Suprapubic skin (tissue), 4 donors: ENCODE data around the gene SRSF11. TPM values are rescaled to one million over a fixed set of nuclear protein-coding genes. Genes with fewer than 3 reads are reported as not detected.
A peak's percentile ranks its signal among the peaks of the same experiment; 100 is the strongest.

Experiments used
- DNase-seq, 2 donors: peaks; one replicate each; pipeline ENCODE4 v3.0.0-alpha.2; 2019; ENCODE audit warnings: low spot score in 2 of 2
- H3K27ac ChIP-seq: fragments of 200-600 bp; sonication (generic); one replicate; pipeline ENCODE4 v1.5.1; 2019
- H3K27me3 ChIP-seq: fragments of 200-600 bp; sonication (generic); one replicate; pipeline ENCODE4 v1.5.1; 2019
- H3K36me3 ChIP-seq: fragments of 200-600 bp; sonication (generic); one replicate; pipeline ENCODE4 v1.5.1; 2019
- H3K4me1 ChIP-seq: fragments of 200-600 bp; sonication (generic); one replicate; pipeline ENCODE4 v1.5.1; 2019
- H3K4me3 ChIP-seq: fragments of 200-600 bp; sonication (generic); one replicate; pipeline ENCODE4 v1.5.1; 2019; ENCODE audit warnings: mild to moderate bottlenecking
- H3K9me3 ChIP-seq: fragments of 200-600 bp; sonication (generic); one replicate; pipeline ENCODE4 v1.5.1; 2019
- CTCF ChIP-seq, 2 donors: fragments of 200-600 bp in 1 of 2; fragments of 450-650 bp in 1 of 2; sonication (generic) in 1 of 2; IDR thresholded peaks; one replicate each; pipeline ENCODE4 v1.5.1; 2016 to 2019; ENCODE audit warnings: antibody characterized with exemption in 2 of 2, mild to moderate bottlenecking in 1 of 2, moderate library complexity in 1 of 2
- EP300 ChIP-seq: sonication (generic); formaldehyde crosslinking; IDR thresholded peaks from one replicate; pipeline ENCODE4 v1.6.1; 2017; ENCODE audit warnings: antibody characterized with exemption
- POLR2A ChIP-seq, 2 donors: fragments of 450-650 bp; IDR thresholded peaks; one replicate each; pipeline ENCODE4 v1.6.1; 2017; ENCODE audit warnings: antibody characterized with exemption in 2 of 2, mild to moderate bottlenecking in 2 of 2, moderate library complexity in 2 of 2
- POLR2AphosphoS5 ChIP-seq, 3 donors: sonication (generic); formaldehyde crosslinking; IDR thresholded peaks; one replicate each; pipeline ENCODE4 v1.6.1; 2017; ENCODE audit warnings: antibody characterized with exemption in 3 of 3
- WGBS: methylation state at CpG from one replicate; pipeline ENCODE4 v1.1.5; 2018; 5-methylcytosine and 5-hydroxymethylcytosine counted together
- total RNA-seq, 4 donors: library from RNA; depleted of rRNA; stranded (reverse); fragments of >200 nt; gene quantifications; one replicate each; pipeline ENCODE4 v1.1.0, GENCODE V29; 2016

The SRSF11 gene
- total RNA-seq, 4 donors from 2014 or later = 104 to 419 (median 110) TPM

DNA sequence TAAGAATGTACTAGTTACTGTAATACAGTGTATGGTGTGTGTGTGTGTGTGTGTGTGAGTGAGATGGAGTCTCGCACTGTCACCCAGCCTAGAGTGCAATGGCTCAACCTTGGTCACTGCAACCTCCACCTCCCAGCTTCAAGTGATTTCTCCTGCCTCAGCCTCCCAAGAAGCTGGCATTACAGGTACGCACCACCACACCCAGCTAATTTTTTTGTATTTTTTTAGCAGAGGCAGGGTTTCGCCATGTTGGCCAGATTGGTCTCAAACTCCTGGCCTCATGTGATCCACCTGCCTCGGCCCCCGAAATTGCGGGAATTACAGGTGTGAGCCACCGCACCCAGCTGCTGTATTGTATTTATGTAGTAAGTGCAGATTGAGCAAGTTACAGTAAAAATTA lies 12.9 kb upstream of the SRSF11 start:
- Histone ChIP-seq H3K9me3 (no peaks in the 10 kb centered on the region), H3K27ac (no peak overlapping the region), H3K27me3 (no peaks in the 10 kb centered on the region), H3K4me1 (peaks cover 48% of the 10 kb centered on the region), H3K36me3 (no peaks in the 10 kb centered on the region), H3K4me3 (no peak overlapping the region)
- no peak for TF ChIP-seq CTCF (IDR thresholded peaks at IDR 0.05)
- no peak for TF ChIP-seq POLR2A (IDR thresholded peaks at IDR 0.05)
- no peak for TF ChIP-seq POLR2AphosphoS5 (IDR thresholded peaks at IDR 0.05)
- no peak for TF ChIP-seq EP300
- WGBS = 95% methylated on average over 7 of the region's 7 CpGs
- DNase-seq = no peak

GRCh38 chr1:70210820-70211219 lies 10.4 kb upstream of the SRSF11 start:
- Histone ChIP-seq H3K4me3 (no peak overlapping the region), H3K27ac (no peak overlapping the region), H3K36me3 (no peaks in the 10 kb centered on the region), H3K9me3 (no peaks in the 10 kb centered on the region), H3K4me1 (peaks cover 31% of the 10 kb centered on the region), H3K27me3 (no peaks in the 10 kb centered on the region)
- no peak for DNase-seq
- 33% methylated on average over 1 of the region's 1 CpG for WGBS
- TF ChIP-seq POLR2A (IDR thresholded peaks at IDR 0.05) = no peak
- no peak for TF ChIP-seq POLR2AphosphoS5 (IDR thresholded peaks at IDR 0.05)
- TF ChIP-seq CTCF (IDR thresholded peaks at IDR 0.05) = no peak
- no peak for TF ChIP-seq EP300

GRCh38 chr1:70211541-70211940 lies 9.6 kb upstream of the SRSF11 start:
- H3K4me3 ChIP-seq = no peak overlapping the region
- H3K9me3 ChIP-seq = no peaks in the 10 kb centered on the region
- H3K4me1 ChIP-seq = peaks cover 27% of the 10 kb centered on the region
- TF ChIP-seq EP300 = no peak
- no peak for TF ChIP-seq CTCF (IDR thresholded peaks at IDR 0.05)
- TF ChIP-seq POLR2A (IDR thresholded peaks at IDR 0.05) = no peak
- no peak for TF ChIP-seq POLR2AphosphoS5 (IDR thresholded peaks at IDR 0.05)
- H3K27ac ChIP-seq = no peak overlapping the region
- no peak for DNase-seq
- peaks cover 2% of the 10 kb centered on the region for H3K36me3 ChIP-seq
- H3K27me3 ChIP-seq = no peaks in the 10 kb centered on the region

- no peak for DNase-seq
- Histone ChIP-seq H3K4me1 (peaks cover 36% of the 10 kb centered on the region), H3K27ac (no peak overlapping the region), H3K27me3 (no peaks in the 10 kb centered on the region), H3K9me3 (no peaks in the 10 kb centered on the region), H3K4me3 (no peak overlapping the region), H3K36me3 (peaks cover 7% of the 10 kb centered on the region)
- WGBS = 95% methylated on average over 2 of the region's 2 CpGs
- TF ChIP-seq POLR2A (IDR thresholded peaks at IDR 0.05) (no peak), CTCF (IDR thresholded peaks at IDR 0.05) (no peak), EP300 (no peak), POLR2AphosphoS5 (IDR thresholded peaks at IDR 0.05) (no peak)
These were observed 1.2 kb upstream of the SRSF11 start for GRCh38 chr1:70220015-70220414.

- H3K9me3 ChIP-seq = no peaks in the 10 kb centered on the region
- no peaks in the 10 kb centered on the region for H3K27me3 ChIP-seq
- WGBS = 51% methylated on average over 17 of the region's 17 CpGs
- H3K36me3 ChIP-seq = peaks cover 7% of the 10 kb centered on the region
- peak overlapping the region; percentile 97 for H3K27ac ChIP-seq
- peak overlapping the region; percentile 66 for H3K4me3 ChIP-seq
- H3K4me1 ChIP-seq = peaks cover 37% of the 10 kb centered on the region
- DNase-seq = no peak
- TF ChIP-seq EP300 (no peak), POLR2A (IDR thresholded peaks at IDR 0.05) (no peak), CTCF (IDR thresholded peaks at IDR 0.05) (no peak), POLR2AphosphoS5 (IDR thresholded peaks at IDR 0.05) (no peak)
These were observed 503 bp upstream of the SRSF11 start for GRCh38 chr1:70220517-70221237.
